ENCODE measurements around the gene RRH. TPM values are rescaled to one million over a fixed set of nuclear protein-coding genes. Genes with fewer than 3 reads are reported as not detected.
"Not testable (repeated sequence)": the region's sequence is repeated elsewhere in the genome, so short reads cannot be mapped to it uniquely, and the experiment has no call there.

Gene RRH
- total RNA-seq, 1 donor from 2014 or later, result 0.45 TPM

DNA sequence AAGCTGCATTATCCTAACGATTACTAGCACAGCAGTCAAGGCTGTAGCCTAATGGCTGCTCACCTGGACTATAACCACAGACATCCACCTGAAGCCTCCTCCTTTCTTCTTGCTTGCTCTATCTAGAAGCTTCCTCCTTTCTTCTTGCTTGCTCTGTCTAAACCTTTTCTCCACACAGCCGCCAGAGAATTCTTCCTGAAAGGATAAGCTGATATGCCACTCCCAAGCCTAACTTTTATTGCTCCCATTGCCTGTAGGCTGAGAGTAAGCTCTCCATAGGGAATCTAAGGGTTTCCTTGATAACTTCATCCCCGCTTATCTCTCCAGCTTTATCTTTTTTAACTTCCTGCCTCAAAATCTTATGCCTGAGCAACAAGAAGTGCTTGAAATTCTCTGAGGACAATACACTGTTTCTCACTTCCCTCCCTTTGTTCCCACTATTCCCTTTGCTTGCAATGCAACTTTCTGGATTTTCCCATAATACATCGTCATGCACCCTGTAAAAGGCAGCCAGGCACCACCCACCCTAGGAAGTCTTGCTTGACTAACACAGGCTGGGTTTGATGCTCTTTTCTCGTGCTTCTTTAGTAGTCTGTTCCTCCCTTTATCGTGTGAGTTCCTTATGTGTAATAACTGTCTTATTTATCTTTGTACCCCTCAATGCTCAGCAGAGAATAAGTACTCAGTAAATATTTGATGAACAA, 18.8 kb downstream of the RRH start:
- H3K4me3 Mint-ChIP-seq, result no peak overlapping the region
- peaks cover 7% of the 10 kb centered on the region for H3K4me1 Mint-ChIP-seq
- H3K36me3 Mint-ChIP-seq, result no peaks in the 10 kb centered on the region
- peak overlapping the region; percentile 1 for H3K27ac Mint-ChIP-seq
- DNase-seq (ENCODE audit: low spot score in 2 of 2, unreplicated experiment in 2 of 2), result no peak
- TF ChIP-seq, protein P1, sequence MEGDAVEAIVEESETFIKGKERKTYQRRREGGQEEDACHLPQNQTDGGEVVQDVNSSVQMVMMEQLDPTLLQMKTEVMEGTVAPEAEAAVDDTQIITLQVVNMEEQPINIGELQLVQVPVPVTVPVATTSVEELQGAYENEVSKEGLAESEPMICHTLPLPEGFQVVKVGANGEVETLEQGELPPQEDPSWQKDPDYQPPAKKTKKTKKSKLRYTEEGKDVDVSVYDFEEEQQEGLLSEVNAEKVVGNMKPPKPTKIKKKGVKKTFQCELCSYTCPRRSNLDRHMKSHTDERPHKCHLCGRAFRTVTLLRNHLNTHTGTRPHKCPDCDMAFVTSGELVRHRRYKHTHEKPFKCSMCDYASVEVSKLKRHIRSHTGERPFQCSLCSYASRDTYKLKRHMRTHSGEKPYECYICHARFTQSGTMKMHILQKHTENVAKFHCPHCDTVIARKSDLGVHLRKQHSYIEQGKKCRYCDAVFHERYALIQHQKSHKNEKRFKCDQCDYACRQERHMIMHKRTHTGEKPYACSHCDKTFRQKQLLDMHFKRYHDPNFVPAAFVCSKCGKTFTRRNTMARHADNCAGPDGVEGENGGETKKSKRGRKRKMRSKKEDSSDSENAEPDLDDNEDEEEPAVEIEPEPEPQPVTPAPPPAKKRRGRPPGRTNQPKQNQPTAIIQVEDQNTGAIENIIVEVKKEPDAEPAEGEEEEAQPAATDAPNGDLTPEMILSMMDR (IDR thresholded peaks at IDR 0.05; ENCODE audit: unreplicated experiment), result no peak
- H3K9me3 Mint-ChIP-seq, result no peaks in the 10 kb centered on the region
- H3K27me3 Mint-ChIP-seq (ENCODE audit: low read depth), result peaks cover 4% of the 10 kb centered on the region

DNA sequence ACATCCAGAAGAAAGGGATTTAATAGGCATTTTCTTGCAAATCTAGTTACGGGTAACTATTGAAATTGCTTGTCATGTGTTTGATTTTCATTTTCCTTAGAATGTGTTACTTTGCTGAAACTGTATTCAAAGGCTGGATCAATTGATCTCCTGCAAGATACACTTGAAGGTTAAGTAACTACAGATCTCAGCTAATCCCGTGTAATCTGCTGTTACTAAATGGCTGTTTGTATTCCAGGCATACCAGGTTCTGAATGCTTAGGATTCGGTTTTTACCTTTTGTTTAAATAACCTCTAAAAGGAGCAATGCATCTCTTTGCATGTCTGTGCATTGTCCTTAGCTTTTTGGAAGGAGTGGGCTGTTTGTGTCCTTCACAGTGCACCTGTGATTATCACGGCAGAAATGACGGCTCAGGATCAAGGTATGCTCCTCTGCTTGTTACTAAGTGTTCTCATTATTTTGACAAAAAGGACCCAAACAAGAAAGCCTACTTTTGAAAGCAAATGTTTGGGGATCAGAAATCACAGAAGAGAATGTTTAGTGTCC, 20.2 kb downstream of the RRH start, which contains the start of gene LRIT3:
Gene LRIT3 (plus strand): TSS at position 212 of the 547 bp plus-strand sequence. CDS start 95 bp downstream, at position 307.
- DNase-seq (ENCODE audit: low spot score in 2 of 2, unreplicated experiment in 2 of 2), result no peak
- no peaks in the 10 kb centered on the region for H3K36me3 Mint-ChIP-seq
- peaks cover 4% of the 10 kb centered on the region for H3K27me3 Mint-ChIP-seq (ENCODE audit: low read depth)
- H3K9me3 Mint-ChIP-seq, result no peaks in the 10 kb centered on the region
- TF ChIP-seq, protein P1 (IDR thresholded peaks at IDR 0.05; ENCODE audit: unreplicated experiment), result no peak
- peaks cover 7% of the 10 kb centered on the region for H3K4me1 Mint-ChIP-seq
- H3K4me3 Mint-ChIP-seq, result no peak within 1 kb of the TSS
- no peak within 1 kb of the TSS for H3K27ac Mint-ChIP-seq

DNA sequence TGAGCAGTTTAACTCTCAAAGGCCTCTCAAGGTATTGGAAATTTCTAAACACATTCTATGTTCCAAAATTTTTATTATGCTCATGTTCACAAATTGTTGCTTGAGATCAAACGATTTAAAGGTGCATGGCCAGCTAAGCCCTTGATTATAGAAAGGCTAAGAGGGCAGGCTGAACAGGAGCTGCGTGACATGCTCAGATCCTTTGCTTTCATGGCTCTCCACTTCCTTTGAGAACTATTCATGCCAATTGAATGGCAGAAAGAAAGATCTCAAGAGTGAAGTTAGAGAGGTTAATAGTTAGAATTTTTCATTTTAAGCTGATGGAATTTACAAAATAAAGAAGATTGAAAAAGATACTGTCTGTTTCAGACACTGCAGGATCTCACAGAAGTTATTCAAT, 20.7 kb downstream of the RRH start:
- TF ChIP-seq, protein P1 (IDR thresholded peaks at IDR 0.05; ENCODE audit: unreplicated experiment), result no peak

DNA sequence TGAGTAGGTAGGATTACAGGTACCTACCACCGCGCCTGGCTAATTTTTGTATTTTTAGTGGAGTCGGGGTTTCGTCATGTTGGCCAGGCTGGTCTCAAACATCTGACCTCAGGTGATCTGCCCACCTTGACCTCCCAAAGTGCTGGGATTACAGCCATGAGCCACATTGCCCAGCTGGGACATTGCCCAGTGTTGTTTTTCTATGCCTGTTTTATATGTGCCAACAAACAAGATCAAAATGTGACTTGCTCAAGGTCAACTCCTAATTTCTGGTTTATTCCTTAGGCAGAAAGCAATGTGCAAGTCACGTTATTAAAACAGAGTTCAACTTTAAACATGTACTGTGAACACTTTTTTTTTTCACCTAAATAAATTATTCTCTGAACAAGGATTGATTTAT, 22.8 kb downstream of the RRH start:
- H3K9me3 Mint-ChIP-seq, result peaks cover 2% of the 10 kb centered on the region
- H3K4me3 Mint-ChIP-seq, result no peak overlapping the region
- DNase-seq (ENCODE audit: low spot score in 2 of 2, unreplicated experiment in 2 of 2), result no peak
- no peaks in the 10 kb centered on the region for H3K36me3 Mint-ChIP-seq
- H3K27me3 Mint-ChIP-seq (ENCODE audit: low read depth), result peaks cover 4% of the 10 kb centered on the region
- peaks cover 7% of the 10 kb centered on the region for H3K4me1 Mint-ChIP-seq
- TF ChIP-seq, protein P1 (IDR thresholded peaks at IDR 0.05; ENCODE audit: unreplicated experiment), result no peak
- no peak overlapping the region for H3K27ac Mint-ChIP-seq

More for the DNA sequence above, 20.7 kb downstream of the RRH start:
- Mint-ChIP-seq H3K4me1 (peaks cover 7% of the 10 kb centered on the region), H3K36me3 (no peaks in the 10 kb centered on the region), H3K9me3 (no peaks in the 10 kb centered on the region), H3K27ac (no peak overlapping the region), H3K27me3 (ENCODE audit: low read depth) (peaks cover 4% of the 10 kb centered on the region), H3K4me3 (no peak overlapping the region)
- no peak for DNase-seq (ENCODE audit: low spot score in 2 of 2, unreplicated experiment in 2 of 2)

DNA sequence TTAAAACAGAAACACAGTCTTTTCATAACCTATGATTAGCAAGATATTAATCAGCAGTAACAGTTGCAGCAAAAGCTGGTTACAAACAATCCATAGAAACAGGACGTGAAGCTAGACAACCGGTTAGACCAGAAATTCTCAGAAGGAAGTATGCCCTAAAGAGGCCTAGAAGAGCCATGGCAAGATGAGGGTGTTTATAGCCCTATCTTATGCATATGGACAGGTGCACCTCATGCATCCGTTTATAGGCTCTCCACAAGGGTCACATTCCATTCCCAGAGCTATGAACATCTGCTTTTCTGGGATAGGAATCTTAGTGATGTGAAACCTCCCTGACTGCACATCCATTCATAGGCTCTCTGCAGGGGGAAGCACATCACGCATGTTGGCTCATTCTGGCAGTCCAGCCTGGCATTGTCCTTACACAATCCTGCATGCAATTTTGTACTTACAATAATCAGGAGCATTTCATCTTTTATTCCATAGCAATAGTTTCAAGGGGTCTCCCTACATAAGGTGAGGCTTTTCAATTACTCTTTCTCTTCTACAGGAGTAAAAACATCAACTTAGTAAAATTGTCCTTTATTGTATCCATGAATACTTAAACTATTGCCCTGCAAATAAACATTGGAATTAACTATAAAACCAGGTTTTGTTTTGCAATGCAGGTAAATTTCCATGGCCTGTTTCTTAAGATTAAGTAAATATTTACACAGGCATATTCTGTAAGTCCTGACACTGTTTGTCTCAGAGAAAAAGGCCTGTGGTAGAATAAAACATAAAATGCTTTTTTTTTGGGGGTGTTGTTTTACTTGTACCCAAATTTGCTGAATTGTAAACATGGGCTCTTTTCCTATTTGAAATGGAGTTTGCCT, 31.9 kb downstream of the RRH start:
- not testable (repeated sequence) for H3K4me1 Mint-ChIP-seq; H3K27me3 Mint-ChIP-seq (ENCODE audit: low read depth); H3K4me3 Mint-ChIP-seq; H3K36me3 Mint-ChIP-seq; DNase-seq (ENCODE audit: low spot score in 2 of 2, unreplicated experiment in 2 of 2); H3K27ac Mint-ChIP-seq
- peaks cover 46% of the 10 kb centered on the region for H3K9me3 Mint-ChIP-seq

DNA sequence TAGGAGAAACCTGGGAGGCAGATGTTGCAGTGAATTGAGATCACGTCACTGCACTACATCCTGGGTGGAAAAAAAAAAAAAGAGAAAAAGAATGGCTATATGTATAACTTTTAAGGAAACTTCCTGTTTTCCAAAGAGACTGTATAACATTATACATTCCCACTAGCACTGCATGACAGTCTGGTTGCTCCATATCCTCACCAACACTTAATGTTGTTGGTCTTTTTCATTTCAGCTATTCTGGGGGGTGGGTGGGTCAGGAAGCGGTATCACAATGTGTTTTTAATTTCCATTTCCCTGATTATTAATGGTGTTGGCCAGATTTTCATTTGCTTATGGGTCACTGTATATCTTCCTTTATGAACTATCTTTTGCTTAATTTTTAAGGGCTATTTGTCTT, 33.5 kb downstream of the RRH start:
- no peak for DNase-seq (ENCODE audit: low spot score in 2 of 2, unreplicated experiment in 2 of 2)
- no peak overlapping the region for H3K27ac Mint-ChIP-seq
- peaks cover 39% of the 10 kb centered on the region for H3K9me3 Mint-ChIP-seq
- no peaks in the 10 kb centered on the region for H3K4me1 Mint-ChIP-seq
- no peak overlapping the region for H3K4me3 Mint-ChIP-seq
- TF ChIP-seq, protein P1 (IDR thresholded peaks at IDR 0.05; ENCODE audit: unreplicated experiment), result no peak
- H3K27me3 Mint-ChIP-seq (ENCODE audit: low read depth), result no peaks in the 10 kb centered on the region
- H3K36me3 Mint-ChIP-seq, result peaks cover 3% of the 10 kb centered on the region

All from mesothelial cell of epicardium (in vitro differentiated cells).